Measurements from ENCODE around the gene LRSAM1.

Gene LRSAM1

GRCh38 chr9:127407492-127407843, 43.8 kb upstream of the LRSAM1 start:
- no peak for TF ChIP-seq CTCF (conservative IDR thresholded peaks at IDR 0.05; ENCODE audit: low read depth, low read length)
- H3K4me3 ChIP-seq (ENCODE audit: low read length) = no peak overlapping the region
- DNase-seq (ENCODE audit: low read depth) = no peak

- no peak for TF ChIP-seq CTCF (conservative IDR thresholded peaks at IDR 0.05; ENCODE audit: low read depth, low read length)
- H3K4me3 ChIP-seq (ENCODE audit: low read length) = no peak overlapping the region
- no peak for DNase-seq (ENCODE audit: low read depth)
Observed at GRCh38 chr9:127411122-127411521, 40.2 kb upstream of the LRSAM1 start.

GRCh38 chr9:127415141-127415540, 36.2 kb upstream of the LRSAM1 start:
- no peak for TF ChIP-seq CTCF (conservative IDR thresholded peaks at IDR 0.05; ENCODE audit: low read depth, low read length)
- H3K4me3 ChIP-seq (ENCODE audit: low read length) = no peak overlapping the region
- no peak for DNase-seq (ENCODE audit: low read depth)

GRCh38 chr9:127415657-127416056, 35.7 kb upstream of the LRSAM1 start:
- DNase-seq (ENCODE audit: low read depth) = no peak
- TF ChIP-seq CTCF (conservative IDR thresholded peaks at IDR 0.05; ENCODE audit: low read depth, low read length) = no peak

GRCh38 chr9:127417131-127418036, 33.9 kb upstream of the LRSAM1 start:
- no peak for TF ChIP-seq CTCF (conservative IDR thresholded peaks at IDR 0.05; ENCODE audit: low read depth, low read length)
- no peak overlapping the region for H3K4me3 ChIP-seq (ENCODE audit: low read length)
- DNase-seq (ENCODE audit: low read depth) = no peak

More at GRCh38 chr9:127415657-127416056, 35.7 kb upstream of the LRSAM1 start:
- no peak overlapping the region for H3K4me3 ChIP-seq (ENCODE audit: low read length)

- H3K4me3 ChIP-seq (ENCODE audit: low read length) = no peak overlapping the region
- TF ChIP-seq CTCF (conservative IDR thresholded peaks at IDR 0.05; ENCODE audit: low read depth, low read length) = peak; percentile 44
- DNase-seq (ENCODE audit: low read depth) = no peak
Observed at GRCh38 chr9:127418037-127418471, 33.3 kb upstream of the LRSAM1 start.

- no peak for DNase-seq (ENCODE audit: low read depth)
- no peak for TF ChIP-seq CTCF (conservative IDR thresholded peaks at IDR 0.05; ENCODE audit: low read depth, low read length)
- H3K4me3 ChIP-seq (ENCODE audit: low read length) = no peak overlapping the region
Observed at GRCh38 chr9:127419348-127419747, 32.0 kb upstream of the LRSAM1 start.

Data from retinal pigment epithelial cell (primary cell).